Measurements from ENCODE around the gene SNED1.

The SNED1 gene

DNA sequence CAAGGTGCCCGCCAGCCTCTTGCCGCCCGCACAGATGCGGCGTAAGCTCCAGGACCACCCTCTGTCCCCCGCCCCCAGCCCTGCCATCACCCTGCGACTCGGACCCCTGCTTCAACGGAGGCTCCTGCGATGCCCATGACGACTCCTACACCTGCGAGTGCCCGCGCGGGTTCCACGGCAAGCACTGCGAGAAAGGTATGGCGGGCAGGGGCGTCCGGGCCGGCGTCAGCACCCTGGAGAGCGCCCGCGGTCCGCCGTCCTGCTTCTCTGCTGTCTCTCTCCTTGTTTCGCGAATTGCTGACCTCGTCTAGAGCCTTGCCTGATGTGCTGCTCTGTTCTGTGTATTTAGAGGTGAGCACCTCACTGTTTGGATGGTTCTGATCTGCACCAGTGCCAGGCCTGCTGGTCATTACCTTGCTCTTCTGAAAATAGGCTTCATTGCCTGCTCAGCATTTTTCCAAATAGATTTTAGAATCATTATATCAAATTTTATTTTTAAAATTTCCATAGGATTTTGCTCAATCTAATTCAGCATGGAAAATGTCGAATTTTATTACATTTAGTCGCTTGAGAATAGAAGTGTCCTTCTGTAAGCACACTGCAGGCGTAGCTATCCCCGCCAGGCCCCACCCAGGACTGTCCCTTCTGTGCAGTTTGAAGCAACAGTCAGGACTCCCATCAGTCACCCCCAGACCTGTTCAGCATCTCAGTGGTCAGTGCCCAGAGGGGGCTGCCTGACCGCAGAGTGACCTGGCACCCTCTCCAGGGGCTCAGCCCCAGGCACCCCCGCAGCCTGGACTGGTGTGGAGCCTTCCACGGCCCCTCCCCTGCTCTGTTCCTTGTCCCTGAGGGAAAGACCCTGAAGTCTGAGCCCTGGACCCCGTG lies 51.6 kb downstream of the SNED1 start:
- DNase-seq, result no peak

DNA sequence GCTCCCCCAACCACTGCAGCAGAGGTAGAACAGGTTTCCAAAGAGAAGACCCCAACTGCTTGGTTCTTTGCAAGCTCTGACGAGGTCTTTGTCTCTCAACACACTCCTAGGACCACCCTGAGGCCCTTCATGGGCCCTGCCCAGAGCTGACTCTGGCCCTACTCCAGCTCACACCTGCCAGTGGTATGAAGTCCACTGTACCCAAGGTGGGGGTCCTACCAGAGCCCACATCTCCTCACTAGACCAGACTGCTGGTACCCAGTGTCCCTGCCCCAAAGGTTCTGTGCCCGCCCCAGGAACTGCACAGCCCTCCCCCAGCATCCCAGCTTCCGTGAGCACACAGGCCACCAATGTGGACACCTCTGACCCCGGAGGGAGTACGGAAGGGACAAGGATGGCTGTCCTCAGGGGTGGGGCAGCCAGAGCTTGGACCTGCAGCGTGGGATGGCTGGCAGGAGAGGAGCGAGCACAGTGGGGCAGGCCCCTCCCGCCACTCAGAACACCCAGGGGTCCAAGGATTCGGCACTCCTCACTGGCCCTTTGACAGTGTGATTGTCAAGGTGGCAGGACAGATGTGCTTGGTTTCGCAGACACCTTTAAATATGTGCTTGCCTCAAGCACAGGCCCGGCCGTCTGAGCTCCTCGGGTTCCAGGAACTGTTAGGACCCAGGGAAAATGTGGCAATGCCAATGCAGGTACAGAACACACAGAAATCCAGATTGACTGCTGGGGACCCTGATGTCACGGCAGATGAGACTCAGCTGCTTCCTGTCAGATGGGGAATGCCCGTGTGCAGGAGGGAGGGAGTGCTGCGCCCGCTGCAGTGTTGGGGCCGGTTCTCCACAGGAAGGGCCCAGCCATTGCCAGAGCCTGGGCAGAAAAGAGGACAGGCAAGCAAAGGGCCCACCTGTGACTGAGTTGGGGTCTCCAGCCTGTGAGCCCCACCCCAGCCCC lies 52.5 kb downstream of the SNED1 start:
- no peak for DNase-seq

DNA sequence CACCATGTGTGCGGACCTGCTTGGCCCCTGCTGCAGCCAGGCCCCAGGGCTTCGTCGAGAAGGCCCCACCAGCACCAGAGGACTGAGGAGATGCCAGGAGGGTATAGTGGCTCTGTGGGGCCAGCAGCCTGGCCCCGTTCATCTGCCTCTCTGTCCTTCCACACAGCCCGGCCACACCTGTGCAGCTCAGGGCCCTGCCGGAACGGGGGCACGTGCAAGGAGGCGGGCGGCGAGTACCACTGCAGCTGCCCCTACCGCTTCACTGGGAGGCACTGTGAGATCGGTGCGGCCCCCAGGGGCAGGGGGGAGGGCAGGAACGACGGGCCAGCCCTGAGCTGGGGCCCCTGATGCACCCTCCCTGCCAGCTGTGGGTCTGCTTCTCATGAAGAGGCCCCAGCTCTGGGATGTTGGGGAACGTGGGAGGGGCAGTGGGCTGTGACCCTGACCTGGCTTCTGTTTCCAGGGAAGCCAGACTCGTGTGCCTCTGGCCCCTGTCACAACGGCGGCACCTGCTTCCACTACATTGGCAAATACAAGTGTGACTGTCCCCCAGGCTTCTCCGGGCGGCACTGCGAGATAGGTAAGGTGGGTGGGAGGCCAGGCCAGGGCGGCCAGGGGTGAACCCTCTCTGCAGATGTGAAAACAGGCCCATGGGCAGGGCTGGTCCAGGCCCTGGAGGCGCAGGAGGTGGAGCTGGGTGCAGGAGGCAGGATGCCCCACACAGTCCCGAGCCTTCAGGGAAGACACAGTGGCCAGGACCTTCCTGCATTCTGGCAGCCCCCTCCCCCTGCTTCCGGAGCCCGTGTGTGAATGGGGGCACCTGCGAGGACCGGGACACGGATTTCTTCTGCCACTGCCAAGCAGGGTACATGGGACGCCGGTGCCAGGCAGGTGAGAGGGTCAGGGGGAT lies 53.4 kb downstream of the SNED1 start:
- no peak for DNase-seq

DNA sequence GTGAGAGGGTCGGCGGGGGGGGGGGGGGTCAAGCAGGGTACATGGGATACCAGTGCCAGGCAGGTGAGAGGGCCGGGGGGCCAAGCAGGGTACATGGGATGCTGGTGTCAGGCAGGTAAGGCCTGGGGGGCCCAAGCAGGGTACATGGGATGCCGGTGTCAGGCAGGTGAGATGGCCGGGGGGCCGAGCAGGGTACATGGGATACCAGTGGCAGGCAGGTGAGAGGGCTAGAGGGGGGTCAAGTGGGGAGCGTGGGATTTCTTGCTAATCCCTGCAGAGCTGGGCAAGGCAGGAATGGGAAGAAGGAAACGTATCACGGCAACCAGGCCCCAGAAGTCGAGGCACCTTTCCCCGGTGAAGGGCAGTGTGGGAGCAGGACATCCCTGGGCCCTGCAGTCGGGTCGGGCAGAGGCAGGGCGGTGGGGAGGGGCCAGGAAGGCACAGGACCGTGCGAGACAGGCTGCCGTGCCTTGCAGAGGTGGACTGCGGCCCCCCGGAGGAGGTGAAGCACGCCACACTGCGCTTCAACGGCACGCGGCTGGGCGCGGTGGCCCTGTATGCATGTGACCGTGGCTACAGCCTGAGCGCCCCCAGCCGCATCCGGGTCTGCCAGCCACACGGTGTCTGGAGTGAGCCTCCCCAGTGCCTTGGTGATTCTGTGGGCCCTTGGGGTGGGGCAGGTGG lies 54.4 kb downstream of the SNED1 start:
- no peak for DNase-seq

DNA sequence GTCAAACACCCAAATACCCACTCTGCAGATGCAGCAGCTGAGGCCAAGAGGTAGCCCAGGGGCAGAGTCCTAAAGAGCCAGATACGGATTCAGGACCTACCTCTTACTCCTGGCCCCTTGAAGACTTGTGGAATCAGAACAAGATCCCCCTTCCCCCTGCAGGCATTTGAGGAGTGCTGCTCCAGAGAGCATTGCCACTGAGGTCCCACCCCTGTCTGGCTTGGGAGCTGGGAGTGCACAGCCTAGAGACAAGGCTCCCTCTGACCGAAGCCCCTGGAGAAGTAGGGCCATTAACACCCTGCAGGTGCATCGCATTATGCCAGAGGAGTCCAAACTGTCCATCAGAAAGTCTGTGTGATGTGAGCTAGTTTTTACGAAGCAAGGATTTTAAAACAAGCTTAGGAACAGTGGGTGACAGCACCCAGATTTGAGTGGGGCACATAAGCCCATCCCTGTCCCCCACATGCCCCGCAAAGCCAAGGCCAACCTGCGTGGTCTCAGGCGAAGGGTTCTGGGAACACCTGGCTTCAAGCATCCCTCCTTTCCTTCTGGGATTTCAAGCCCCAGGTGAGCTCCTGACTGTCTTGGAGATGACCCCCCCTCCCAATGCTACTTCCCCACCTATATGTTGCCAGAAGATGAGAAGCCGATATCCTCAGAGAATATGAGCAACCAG lies 55.3 kb downstream of the SNED1 start:
- DNase-seq, result no peak

DNA sequence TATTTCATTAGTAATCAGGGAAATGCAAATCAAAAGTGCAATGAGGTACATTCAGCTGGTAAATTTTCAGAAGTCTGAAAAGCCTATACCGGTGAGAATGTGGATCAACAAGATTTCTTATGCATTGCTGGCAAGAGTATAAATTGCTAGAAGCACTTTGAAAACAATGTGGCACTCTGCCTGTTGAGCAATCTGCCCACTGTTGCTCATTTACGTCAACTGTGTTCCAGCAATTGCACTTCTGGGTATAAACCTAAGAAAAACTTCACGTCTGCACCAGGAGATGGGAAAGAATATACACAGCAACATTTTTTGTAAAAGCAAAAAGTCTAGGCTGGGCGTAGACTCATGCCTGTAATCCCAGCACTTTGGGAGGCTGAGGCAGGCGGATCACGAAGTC lies 62.9 kb downstream of the SNED1 start:
- DNase-seq, result no peak

DNA sequence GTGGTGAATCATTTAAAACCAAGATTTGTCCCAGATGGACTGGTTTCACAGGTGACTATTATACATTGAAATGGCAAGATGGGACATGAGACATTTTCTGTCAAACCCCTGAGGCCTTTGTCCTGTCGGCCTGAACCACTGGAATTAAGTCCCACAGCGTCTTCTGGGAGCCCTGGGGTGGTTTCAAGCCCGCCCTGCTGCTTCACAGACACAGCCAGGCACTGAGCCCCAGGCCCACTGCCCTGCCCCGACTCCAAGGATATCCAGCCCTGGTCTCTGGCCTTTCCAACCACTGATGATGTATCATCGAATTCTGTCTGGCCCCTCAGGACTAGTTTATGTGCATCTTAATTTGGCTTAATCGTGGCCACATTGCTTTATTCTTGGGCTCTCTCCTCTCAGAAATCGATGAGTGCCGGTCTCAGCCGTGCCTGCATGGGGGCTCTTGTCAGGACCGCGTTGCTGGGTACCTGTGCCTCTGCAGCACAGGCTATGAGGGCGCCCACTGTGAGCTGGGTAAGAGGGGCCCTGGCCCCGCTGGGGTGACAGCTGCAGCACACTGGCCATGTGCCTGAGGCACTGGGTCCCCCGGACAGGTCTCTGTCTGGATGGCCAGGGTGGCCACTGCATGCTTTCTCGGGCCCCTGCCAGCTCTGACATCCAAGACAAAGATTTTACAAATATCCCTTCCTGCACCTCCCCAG lies 64.1 kb downstream of the SNED1 start:
- DNase-seq, result no peak

DNA sequence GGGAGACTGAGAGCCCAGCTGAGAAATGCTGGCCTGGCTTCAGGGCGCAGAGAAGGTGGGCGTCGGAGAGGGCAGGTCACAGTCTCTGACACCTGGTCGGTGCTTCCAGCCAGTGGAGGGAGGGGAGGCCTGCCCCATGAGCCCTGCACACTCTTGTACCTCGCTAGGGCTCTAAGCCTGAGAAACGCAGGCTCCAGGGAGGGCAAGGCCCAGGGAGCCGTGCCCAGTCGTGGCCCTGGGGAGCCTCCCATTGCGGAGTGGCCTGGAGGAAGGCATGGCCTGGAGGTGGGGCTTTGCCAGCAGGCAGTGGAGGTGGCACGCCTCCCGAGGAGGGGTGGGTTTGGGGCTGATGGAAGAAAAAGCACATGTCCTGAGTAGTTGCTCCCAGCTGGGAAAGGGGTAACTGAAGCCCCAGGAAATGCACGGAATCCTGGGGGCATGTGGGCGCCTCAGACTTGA lies 64.7 kb downstream of the SNED1 start:
- DNase-seq, result no peak

DNA sequence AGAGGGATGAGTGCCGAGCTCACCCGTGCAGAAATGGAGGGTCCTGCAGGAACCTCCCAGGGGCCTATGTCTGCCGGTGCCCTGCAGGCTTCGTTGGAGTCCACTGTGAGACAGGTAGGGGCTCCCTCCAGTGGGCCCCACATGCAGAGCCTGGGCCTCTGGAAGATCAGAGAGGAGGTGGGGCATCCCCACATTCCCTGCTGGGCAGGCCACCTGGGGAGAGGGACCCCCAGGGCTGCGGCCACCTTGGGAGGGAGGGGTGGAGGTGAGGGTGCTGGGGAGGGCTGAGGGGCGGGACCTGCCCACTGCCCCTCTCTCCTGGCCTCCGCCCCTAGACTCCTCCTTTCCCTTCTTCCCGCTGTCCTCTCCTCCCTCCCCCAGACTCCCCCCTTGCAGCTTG lies 65.2 kb downstream of the SNED1 start:
- DNase-seq, result no peak

DNA sequence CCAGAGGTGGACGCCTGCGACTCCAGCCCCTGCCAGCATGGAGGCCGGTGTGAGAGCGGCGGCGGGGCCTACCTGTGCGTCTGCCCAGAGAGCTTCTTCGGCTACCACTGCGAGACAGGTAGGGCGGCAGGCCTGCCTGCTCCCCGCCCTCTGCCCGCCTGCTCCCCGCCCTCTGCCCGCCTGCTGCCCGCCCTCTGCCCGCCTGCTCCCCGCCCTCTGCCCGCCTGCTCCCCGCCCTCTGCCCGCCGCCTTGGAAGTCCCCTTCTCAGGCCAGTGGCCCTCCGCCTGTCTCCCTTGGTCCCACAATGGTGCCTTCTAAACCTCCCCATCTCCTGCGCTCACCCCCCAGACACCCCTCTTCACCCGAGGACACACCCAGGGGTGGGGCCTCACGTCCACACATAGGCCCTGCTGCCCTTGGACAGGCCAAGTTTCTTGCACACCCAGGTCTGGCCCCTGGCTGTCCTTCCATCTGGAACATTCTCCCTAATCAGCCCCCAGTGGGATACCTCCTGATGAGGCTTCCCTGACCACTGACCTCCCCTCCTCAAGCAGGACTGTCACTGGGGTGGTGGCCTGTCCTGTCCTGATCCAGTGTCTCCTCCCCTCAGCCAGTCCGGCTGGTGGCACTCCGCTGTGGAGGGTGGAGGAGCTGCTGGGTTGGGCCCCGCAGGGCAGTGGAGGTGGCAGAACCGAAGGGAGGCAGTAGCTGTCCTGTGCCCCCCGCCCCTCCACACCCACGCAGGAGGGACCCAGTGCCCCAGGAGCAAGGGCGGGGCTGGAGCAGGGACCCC lies 65.8 kb downstream of the SNED1 start:
- DNase-seq, result peak; percentile 59 to 60

DNA sequence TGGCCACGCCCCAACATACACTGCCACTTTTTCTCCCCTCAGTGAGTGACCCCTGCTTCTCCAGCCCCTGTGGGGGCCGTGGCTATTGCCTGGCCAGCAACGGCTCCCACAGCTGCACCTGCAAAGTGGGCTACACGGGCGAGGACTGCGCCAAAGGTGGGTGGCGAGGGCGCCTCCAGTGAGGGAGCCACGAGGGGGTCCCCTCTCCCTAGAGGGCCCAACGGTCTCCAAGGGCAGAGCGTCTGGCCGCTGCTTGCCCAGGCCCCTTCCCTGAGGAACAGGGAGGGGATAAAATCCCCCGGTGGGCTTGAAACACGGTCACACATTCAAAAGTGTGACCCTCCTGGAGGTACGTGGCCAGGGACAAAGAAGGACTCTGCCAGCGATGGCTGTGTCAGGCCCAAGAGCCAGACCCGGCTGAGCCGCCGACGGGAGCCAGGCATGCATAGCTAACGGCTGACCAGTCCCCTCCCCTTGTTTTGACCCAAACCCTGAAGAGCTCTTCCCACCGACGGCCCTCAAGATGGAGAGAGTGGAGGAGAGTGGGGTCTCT lies 66.5 kb downstream of the SNED1 start:
- no peak for DNase-seq

DNA sequence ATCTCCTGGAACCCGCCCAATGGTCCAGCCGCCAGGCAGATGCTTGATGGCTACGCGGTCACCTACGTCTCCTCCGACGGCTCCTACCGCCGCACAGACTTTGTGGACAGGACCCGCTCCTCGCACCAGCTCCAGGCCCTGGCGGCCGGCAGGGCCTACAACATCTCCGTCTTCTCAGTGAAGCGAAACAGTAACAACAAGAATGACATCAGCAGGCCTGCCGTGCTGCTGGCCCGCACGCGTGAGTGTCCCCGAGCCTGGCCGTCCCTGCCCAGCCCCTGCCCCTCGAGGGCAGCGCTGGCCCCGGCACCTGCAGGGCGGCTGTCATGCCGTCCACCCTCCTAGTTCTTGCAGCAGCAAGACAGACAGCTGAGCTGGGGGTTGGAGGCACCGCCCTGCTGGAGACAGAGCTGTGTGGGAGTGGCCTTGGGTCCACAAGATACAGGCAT lies 67.0 kb downstream of the SNED1 start:
- DNase-seq, result no peak

DNA sequence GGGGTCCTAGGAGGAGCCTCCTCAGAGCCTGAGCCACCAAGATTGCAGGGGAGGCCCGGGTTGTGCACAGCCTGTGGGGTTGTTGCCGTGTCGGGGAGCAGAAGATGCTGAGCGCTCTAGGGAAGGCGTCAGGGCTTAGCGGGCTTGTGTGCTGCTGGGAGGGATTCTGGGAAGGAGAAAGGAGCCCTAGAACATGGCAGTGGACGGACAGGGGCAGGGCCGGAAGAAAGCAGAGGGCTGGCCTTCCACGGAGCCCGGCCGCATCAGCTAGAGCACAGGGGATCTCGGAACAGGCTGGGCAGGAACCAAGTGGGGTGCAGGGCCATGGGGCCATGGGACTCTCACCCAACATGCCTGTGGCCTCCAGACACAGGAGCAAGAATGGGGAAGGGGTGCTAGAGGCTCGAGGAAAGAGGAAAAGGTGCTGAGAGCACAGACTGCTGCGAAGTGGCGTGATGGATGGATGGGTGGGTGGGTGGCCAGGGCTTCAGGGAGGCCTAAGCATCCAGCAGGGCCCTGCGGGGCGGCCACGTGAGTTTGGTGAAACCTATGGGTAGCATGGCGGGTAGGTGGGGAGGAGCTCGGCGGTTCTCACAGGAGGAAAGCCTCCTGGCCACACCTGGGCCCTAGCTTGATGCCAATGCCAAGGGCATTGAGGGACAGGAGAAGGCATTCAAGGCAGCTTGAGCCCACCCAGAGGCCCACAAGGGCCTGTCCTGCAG lies 67.9 kb downstream of the SNED1 start:
- DNase-seq, result no peak

DNA sequence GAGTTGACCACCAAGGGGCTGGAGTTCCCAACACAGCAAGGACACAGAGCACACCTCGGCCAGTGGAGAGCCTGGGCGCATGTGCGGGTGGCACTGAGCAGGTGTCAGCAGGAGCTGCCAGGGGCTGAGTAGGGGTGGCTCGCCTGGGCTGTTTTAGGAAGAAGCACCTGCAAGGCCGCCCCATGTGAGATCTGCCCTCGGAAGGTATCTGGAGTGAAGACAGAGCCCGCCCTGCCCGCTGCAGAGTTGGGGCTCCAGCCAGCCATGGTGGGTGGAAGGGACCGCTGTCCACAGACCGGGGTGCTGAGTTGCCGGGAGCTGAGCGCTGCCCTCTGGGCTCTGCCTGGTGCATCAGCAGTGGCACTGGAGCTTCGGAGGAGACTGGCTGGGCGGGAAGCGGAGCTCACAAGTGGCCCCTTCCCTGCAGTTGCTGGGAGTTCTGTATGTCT lies 68.5 kb downstream of the SNED1 start:
- DNase-seq, result no peak

DNA sequence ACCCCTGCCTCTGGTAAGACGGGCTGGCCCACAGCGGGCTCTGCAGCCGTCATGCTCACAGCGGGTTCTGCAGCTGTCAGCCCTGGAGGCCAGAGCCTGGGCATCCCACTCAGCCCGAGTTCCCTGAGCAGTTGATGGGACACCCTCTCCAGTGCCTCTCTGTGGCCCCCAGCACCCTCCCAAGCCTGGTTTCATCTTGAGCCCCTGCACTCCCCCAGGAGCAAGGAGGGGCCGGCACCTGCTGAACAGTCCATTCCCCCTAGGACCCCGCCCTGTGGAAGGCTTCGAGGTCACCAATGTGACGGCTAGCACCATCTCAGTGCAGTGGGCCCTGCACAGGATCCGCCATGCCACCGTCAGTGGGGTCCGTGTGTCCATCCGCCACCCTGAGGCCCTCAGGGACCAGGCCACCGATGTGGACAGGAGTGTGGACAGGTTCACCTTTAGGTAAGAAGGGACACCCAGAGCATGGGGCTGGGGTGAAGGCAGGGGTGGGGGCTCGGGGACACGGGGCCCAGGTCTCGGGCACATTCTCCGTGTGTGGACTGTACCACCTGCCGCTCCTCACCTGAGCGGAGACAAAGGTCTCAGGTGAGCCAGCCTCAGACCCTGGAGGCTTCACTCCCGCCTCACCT lies 69.2 kb downstream of the SNED1 start:
- no peak for DNase-seq

DNA sequence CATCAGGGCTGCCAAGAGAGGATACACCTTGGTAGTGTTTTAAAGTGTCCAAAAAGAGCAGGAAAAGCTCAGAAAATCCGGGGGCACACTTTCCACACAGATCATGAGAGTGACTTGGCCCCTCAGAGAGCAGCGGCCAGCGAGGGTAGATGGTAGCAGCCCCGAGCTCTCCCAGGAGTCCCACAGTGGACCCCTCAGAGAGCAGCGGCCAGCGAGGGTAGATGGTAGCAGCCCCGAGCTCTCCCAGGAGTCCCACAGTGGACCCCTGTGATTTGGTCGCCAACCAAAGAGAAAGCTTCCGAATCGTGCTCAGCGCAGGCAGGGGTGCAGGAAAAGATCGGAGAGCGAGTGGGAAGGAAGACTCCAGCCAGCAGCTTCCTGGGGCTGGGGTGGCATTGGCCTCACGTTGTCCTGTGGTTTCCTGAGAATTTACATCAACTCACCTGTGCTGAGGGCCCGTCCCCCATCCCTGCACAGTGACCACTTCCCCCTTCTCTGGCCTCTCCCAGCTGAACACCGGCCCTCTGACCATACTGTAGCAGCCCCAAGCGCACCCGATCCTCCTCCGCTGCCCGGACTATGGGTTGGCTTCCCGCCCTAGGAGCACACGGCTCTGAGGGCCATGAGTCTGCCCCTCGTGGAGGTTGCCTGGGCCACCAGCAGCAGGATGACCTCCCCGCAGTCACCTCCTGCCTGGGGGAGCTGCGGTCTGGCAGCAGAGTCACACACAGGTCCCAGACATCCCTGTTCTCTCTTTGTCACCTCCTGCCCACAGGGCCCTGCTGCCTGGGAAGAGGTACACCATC lies 69.9 kb downstream of the SNED1 start:
- DNase-seq, result no peak

All from CD4-positive, alpha-beta T cell treated with Interleukin-1 beta for 1 hour (primary cell).